Omental fat pad (tissue), 4 donors: ENCODE results near the gene KCTD16. TPM values are rescaled to one million over a fixed set of nuclear protein-coding genes. Genes with fewer than 3 reads are reported as not detected.

ENCODE experiments used
- ATAC-seq: fragments of 150-250 bp; one replicate; pipeline ENCODE4 v1.9.1; 2016; ENCODE audit warnings: mild to moderate bottlenecking, moderate library complexity; ENCODE audit not compliant: low FRiP score
- DNase-seq: peaks from one replicate; pipeline ENCODE4 v3.0.0-alpha.2; 2019; ENCODE audit warnings: low spot score
- total RNA-seq, 4 donors: library from RNA; depleted of rRNA; stranded (reverse); fragments of >200 nt; gene quantifications; one replicate each; pipeline ENCODE4 v1.1.0, GENCODE V29; 2016
- TF ChIP-seq, protein P1 (sequence below), 3 donors: fragments of 450-650 bp; IDR thresholded peaks; one replicate each; pipeline ENCODE4 v1.5.1; 2016 to 2017; ENCODE audit warnings: antibody characterized with exemption in 3 of 3, mild to moderate bottlenecking in 3 of 3, moderate library complexity in 2 of 3

KCTD16 gene
- total RNA-seq, 4 donors from 2014 or later: 0.09 to 0.19 (median 0.16) TPM; not detected in 1

DNA sequence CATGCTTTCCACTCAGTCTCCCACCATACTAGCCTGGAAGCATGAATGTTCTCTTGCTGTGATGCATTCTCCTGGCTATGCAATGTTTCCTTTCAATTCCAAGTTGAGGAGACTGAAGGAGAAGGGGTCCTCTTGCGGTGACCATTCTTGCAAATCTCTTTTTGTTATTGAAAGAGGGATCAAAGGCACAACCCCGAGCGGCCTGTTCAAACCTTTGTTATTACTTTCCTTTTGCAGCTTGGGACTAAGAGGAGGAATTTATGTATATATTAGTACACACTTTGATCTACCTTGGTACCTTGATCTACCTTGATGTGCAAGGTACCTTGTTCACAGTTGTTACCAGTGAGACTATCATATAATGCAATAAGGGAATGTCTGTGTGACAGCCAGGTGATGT lies 147.3 kb downstream of the KCTD16 start:
- ATAC-seq (no peak), DNase-seq (no peak)
- TF ChIP-seq, protein P1, sequence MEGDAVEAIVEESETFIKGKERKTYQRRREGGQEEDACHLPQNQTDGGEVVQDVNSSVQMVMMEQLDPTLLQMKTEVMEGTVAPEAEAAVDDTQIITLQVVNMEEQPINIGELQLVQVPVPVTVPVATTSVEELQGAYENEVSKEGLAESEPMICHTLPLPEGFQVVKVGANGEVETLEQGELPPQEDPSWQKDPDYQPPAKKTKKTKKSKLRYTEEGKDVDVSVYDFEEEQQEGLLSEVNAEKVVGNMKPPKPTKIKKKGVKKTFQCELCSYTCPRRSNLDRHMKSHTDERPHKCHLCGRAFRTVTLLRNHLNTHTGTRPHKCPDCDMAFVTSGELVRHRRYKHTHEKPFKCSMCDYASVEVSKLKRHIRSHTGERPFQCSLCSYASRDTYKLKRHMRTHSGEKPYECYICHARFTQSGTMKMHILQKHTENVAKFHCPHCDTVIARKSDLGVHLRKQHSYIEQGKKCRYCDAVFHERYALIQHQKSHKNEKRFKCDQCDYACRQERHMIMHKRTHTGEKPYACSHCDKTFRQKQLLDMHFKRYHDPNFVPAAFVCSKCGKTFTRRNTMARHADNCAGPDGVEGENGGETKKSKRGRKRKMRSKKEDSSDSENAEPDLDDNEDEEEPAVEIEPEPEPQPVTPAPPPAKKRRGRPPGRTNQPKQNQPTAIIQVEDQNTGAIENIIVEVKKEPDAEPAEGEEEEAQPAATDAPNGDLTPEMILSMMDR (IDR thresholded peaks at IDR 0.05): no peak

DNA sequence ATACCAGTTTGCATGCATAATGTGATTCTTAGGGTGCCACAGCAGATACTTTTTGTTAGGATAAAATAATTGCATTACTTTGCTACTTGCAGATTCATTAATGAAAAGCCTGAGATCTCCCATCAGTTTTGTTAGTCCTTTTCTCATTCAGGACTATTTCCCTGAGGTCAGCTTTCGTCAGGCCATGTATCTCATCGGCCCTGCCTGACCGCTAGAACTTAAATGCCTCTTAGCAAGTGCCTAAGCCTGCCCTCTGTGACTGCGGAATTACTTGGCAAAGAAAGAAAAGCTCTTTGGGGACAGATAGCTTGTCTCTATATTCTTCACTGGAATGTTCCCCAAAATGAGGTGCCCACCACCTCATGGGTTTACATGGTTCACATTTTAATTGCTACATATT lies 147.8 kb downstream of the KCTD16 start:
- TF ChIP-seq, protein P1 (IDR thresholded peaks at IDR 0.05): no peak
- ATAC-seq (no peak), DNase-seq (no peak)

DNA sequence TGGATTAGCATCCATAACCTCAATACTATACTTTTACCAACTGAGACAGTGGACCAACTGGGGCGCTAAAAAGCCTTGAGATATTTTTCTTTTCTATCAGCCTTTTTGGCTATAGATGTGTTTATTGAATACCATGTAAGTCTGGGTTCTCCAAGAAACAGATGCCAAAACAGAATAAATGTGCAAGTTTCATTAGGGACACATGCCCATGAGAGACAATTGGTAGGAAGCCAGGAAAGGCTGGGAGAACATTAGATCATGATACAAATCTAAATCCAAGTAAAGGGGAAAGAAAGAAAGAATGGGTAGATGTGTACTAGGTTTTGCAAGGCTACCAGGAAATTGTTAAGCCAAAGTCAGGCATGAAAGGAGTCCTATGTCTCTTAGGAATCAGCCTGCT lies 152.5 kb downstream of the KCTD16 start:
- TF ChIP-seq, protein P1 (IDR thresholded peaks at IDR 0.05): no peak
- ATAC-seq: no peak
- no peak for DNase-seq

DNA sequence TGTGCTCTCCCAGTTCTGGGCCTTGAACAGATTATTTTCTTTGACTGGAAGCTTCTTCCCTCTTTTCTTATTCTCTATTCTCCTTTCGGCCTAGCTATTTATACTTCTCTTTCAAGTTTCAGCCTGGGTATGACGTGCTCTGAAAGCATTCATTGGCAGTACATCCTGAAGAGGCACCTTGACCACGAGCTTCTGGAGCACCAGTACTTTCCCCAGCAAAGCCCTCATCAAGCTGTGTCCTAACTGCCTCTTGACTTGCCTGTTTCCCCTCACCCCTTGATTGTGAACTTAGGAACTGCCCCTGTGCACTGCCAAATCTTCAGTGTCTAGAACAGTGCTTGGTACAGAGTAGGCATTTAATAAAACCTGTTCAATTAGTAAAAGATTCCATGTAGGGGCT lies 154.9 kb downstream of the KCTD16 start:
- DNase-seq (no peak), ATAC-seq (no peak)
- TF ChIP-seq, protein P1 (IDR thresholded peaks at IDR 0.05): no peak

DNA sequence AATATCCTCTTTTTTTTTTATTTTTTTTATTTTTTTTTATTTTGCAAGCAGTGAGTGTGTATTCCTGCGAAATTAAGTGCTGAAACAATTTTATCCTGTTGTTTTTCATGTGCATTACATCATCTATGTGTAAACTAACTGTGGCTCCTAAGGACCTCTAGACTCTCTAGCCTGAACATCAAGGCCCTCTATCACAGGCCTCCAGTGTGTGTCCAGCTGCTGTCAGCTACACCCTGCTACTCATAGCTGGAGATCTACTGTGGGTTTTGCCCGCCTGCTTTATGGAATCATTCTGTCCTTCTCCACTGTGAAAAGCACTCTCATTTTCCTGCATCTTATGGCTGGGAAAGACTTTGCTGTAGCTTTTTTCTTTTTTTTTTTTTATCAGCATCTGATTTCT lies 157.8 kb downstream of the KCTD16 start:
- TF ChIP-seq, protein P1 (IDR thresholded peaks at IDR 0.05): no peak
- no peak for ATAC-seq
- no peak for DNase-seq

DNA sequence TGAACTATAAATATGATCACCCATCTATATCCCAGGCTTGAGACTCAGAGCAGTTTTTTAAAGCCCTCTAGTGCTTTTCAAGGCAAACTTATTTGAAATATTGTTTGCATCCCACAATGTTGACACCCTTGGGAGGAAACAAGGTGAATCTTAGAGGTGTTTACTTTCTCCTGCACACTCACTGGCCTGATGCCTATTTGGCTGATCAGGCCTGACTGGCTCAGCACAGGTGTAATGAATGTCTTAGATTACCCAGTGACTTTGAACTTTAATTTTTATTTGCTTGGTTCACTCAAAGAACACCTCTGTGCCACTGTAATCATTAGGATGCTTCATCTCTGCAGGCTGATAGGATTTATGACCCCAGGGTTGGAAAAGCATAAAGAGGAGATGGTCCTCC lies 158.3 kb downstream of the KCTD16 start:
- no peak for ATAC-seq
- TF ChIP-seq, protein P1 (IDR thresholded peaks at IDR 0.05): no peak
- no peak for DNase-seq

DNA sequence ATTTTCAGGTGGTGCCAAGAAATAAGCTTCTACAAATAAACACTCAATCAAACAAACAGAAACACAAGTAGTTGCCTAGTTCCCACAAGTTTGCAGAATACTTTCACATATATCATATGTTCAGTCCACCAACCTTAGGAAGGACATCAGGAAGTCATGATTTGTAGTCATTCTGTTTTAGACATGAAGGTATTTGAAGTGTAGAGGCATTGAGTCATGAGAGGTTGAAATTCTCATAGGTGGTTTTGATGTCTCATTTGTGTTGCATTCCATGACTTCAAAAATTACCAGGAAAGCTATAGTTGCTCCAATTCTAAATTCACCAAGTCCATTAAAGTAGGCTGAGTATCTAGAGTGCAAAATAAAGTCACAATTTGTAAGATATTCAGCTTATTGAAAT lies 159.0 kb downstream of the KCTD16 start:
- TF ChIP-seq, protein P1 (IDR thresholded peaks at IDR 0.05): no peak
- no peak for DNase-seq
- no peak for ATAC-seq
